Esophagus mucosa (tissue), 1 donor: Measurements from ENCODE around the gene CMBL. TPM values are rescaled to one million over a fixed set of nuclear protein-coding genes. Genes with fewer than 3 reads are reported as not detected.
"Not testable (repeated sequence)": the region's sequence is repeated elsewhere in the genome, so short reads cannot be mapped to it uniquely, and the experiment has no call there.

ENCODE experiments used
- ATAC-seq: fragments of 200-7000 bp; cut with Tn5 transposase; one replicate; pipeline ENCODE4 v1.9.1; 2020
- total RNA-seq: library from RNA; stranded (reverse); gene quantifications from one replicate; pipeline ENCODE4 v1.2.4, GENCODE V29; 2023
- donor health status: DM: yes; HTN: yes; CAD: no.

Gene CMBL
- total RNA-seq, 1 donor from 2014 or later = 4.5 TPM

- peak; percentile 51 for ATAC-seq
These were observed 25.7 kb upstream of the CMBL start for GRCh38 chr5:10333154-10334006.

GRCh38 chr5:10332301-10332700 is 24.6 kb upstream of the CMBL start:
- ATAC-seq = no peak

- ATAC-seq = no peak
These were observed 23.7 kb upstream of the CMBL start for GRCh38 chr5:10331341-10331796.

- no peak for ATAC-seq
These were observed 23.0 kb upstream of the CMBL start for GRCh38 chr5:10330511-10331230.

GRCh38 chr5:10329820-10330481 is 22.2 kb upstream of the CMBL start:
- no peak for ATAC-seq

GRCh38 chr5:10329446-10329819 is 21.7 kb upstream of the CMBL start:
- no peak for ATAC-seq

- ATAC-seq = no peak
These were observed 20.6 kb upstream of the CMBL start for GRCh38 chr5:10328323-10328722.

- ATAC-seq = peak; percentile 75
These were observed 17.0 kb upstream of the CMBL start for GRCh38 chr5:10324518-10325370.

GRCh38 chr5:10323588-10324488 is 16.1 kb upstream of the CMBL start:
- no peak for ATAC-seq

- ATAC-seq = no peak
These were observed 14.2 kb upstream of the CMBL start for GRCh38 chr5:10321882-10322281.

- ATAC-seq = no peak
These were observed 13.1 kb upstream of the CMBL start for GRCh38 chr5:10320793-10321192.

- no peak for ATAC-seq
These were observed 11.6 kb upstream of the CMBL start for GRCh38 chr5:10319202-10319851.

- no peak for ATAC-seq
These were observed 10.4 kb upstream of the CMBL start for GRCh38 chr5:10317825-10318682.

GRCh38 chr5:10315824-10316509 is 8.3 kb upstream of the CMBL start:
- ATAC-seq = no peak

GRCh38 chr5:10315201-10315600 is 7.5 kb upstream of the CMBL start:
- ATAC-seq = no peak

GRCh38 chr5:10311595-10312425 is 4.1 kb upstream of the CMBL start:
- no peak for ATAC-seq

GRCh38 chr5:10310835-10311570 is 3.3 kb upstream of the CMBL start:
- not testable (repeated sequence) for ATAC-seq
